Calu3 (cell line): Measurements from ENCODE around the gene MICAL3. TPM values are rescaled to one million over a fixed set of nuclear protein-coding genes. Genes with fewer than 3 reads are reported as not detected.
"Not testable (repeated sequence)": the region's sequence is repeated elsewhere in the genome, so short reads cannot be mapped to it uniquely, and the experiment has no call there.

Source experiments
- BruUV-seq: library from RNA; stranded (reverse); fragments of 400-500 nt; replicated peaks from 2 replicates; lab custom pipeline; 2021; lab: Mats Ljungman, UMichigan
- CTCF ChIA-PET: fragments of 300-600 bp; sonication (Branson Sonifier 250); formaldehyde crosslinking; loops from one replicate; lab custom pipeline; 2022; ENCODE audit warnings: antibody characterized with exemption; lab: Charles Lee
- DNase-seq: peaks from one replicate; pipeline ENCODE4 v3.0.0; 2022
- H3K27ac Mint-ChIP-seq: one replicate; pipeline ENCODE4 v1.8.0; 2022; ENCODE audit warnings: mixed read lengths; ENCODE audit not compliant: unreplicated experiment
- H3K27me3 Mint-ChIP-seq: one replicate; pipeline ENCODE4 v1.8.0; 2022; ENCODE audit warnings: mixed read lengths; ENCODE audit not compliant: unreplicated experiment
- H3K36me3 Mint-ChIP-seq: one replicate; pipeline ENCODE4 v1.8.0; 2022; ENCODE audit warnings: mild to moderate bottlenecking, moderate library complexity, mixed read lengths; ENCODE audit not compliant: insufficient read depth, unreplicated experiment
- H3K4me1 Mint-ChIP-seq: one replicate; pipeline ENCODE4 v1.8.0; 2022; ENCODE audit warnings: mild to moderate bottlenecking, low read depth, mixed read lengths; ENCODE audit not compliant: unreplicated experiment
- H3K4me3 Mint-ChIP-seq: one replicate; pipeline ENCODE4 v1.8.0; 2022; ENCODE audit warnings: mild to moderate bottlenecking, low read depth, moderate library complexity, mixed read lengths; ENCODE audit not compliant: unreplicated experiment
- H3K9me3 Mint-ChIP-seq: one replicate; pipeline ENCODE4 v1.8.0; 2022; ENCODE audit warnings: low read depth, mixed read lengths; ENCODE audit not compliant: unreplicated experiment
- intact Hi-C: fragments of 100-400 bp; cut with micrococcal nuclease; formaldehyde crosslinking; loops from one replicate; pipeline ENCODE4 v1.10.0; 2022; ENCODE audit not compliant: unreplicated experiment
- total RNA-seq: library from RNA; stranded (reverse); gene quantifications from 2 replicates; pipeline ENCODE4 v1.2.3, GENCODE V29; 2022
- TF ChIP-seq, protein P1 (sequence below): fragments of 200-600 bp; IDR thresholded peaks from one replicate; pipeline ENCODE4 v1.8.0; 2022; ENCODE audit warnings: antibody characterized with exemption; ENCODE audit not compliant: unreplicated experiment

MICAL3 gene
- total RNA-seq, 1 experiment from 2014 or later, result 60.6 TPM

DNA sequence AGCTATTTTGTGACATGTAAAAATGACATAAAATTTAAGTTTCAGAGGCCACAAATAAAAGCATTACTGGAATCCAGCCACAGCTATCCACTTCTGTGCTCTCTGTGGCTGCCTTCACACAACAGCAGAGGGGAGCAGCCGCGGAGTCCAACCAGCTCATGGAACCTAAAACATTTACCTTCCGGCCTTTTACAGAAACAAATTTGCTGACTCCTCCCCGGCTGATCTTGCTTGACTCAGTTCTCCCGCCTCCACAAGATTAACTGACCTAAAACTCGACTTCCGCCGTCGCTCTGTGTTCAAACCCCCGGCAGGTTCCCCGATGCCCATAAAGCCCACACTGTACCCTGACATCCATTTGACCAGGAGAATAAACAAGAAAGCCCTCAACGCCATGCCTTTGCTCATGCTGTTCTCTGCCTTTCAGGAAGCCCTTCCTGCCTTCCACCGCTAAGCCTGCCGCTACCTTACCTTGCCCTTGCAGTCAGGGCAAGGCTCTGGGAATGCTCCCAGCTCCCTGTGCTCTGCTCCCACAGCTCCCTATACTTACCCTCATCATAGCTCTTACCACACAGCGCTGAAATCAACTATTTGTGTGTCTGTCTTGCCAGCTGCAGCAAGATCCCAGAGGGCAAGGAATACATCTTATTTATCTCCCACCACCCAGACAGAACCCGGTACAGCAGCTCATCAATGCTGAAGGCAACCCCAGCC, 35.4 kb downstream of the MICAL3 start:
- H3K9me3 Mint-ChIP-seq, result no peaks in the 10 kb centered on the region
- CTCF ChIA-PET, result interaction anchor here (0.6 kb wide), 1 partner anchor 36 kb away, joined by 3 read pairs; no protein-coding TSS in a partner anchor
- H3K4me3 Mint-ChIP-seq, result no peak overlapping the region
- TF ChIP-seq, protein P1, sequence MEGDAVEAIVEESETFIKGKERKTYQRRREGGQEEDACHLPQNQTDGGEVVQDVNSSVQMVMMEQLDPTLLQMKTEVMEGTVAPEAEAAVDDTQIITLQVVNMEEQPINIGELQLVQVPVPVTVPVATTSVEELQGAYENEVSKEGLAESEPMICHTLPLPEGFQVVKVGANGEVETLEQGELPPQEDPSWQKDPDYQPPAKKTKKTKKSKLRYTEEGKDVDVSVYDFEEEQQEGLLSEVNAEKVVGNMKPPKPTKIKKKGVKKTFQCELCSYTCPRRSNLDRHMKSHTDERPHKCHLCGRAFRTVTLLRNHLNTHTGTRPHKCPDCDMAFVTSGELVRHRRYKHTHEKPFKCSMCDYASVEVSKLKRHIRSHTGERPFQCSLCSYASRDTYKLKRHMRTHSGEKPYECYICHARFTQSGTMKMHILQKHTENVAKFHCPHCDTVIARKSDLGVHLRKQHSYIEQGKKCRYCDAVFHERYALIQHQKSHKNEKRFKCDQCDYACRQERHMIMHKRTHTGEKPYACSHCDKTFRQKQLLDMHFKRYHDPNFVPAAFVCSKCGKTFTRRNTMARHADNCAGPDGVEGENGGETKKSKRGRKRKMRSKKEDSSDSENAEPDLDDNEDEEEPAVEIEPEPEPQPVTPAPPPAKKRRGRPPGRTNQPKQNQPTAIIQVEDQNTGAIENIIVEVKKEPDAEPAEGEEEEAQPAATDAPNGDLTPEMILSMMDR, result no peak
- DNase-seq, result no peak
- peaks cover 20% of the 10 kb centered on the region for H3K4me1 Mint-ChIP-seq
- H3K27ac Mint-ChIP-seq, result no peak overlapping the region
- H3K36me3 Mint-ChIP-seq, result no peaks in the 10 kb centered on the region
- BruUV-seq, result no TSS peak
- no peaks in the 10 kb centered on the region for H3K27me3 Mint-ChIP-seq
- intact Hi-C loops, result no loop called here

DNA sequence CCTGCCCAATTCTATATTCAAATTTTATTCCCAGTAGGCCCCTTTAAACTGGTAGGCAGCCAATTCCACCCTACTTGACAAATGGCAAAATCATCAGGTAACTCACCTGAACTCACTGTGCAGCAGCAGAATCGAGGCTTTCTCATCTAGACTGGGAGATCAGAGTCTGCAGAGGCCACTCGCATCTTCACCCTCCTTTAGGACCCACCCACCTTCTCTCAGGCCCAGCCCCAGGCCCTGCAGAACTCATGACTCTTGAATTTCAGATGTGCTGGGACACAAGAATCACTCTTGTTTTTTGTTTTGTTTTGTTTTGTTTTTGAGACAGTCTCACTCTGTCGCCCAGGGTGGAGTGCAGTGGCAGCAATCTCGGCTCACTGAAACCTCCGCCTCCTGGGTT, 38.8 kb downstream of the MICAL3 start:
- peaks cover 25% of the 10 kb centered on the region for H3K4me1 Mint-ChIP-seq
- H3K27me3 Mint-ChIP-seq, result no peaks in the 10 kb centered on the region
- H3K36me3 Mint-ChIP-seq, result no peaks in the 10 kb centered on the region
- DNase-seq, result no peak
- no peaks in the 10 kb centered on the region for H3K9me3 Mint-ChIP-seq
- intact Hi-C loops, result no loop called here
- H3K27ac Mint-ChIP-seq, result no peak overlapping the region
- BruUV-seq, result no TSS peak
- TF ChIP-seq, protein P1, result no peak
- CTCF ChIA-PET, result no interaction called here
- H3K4me3 Mint-ChIP-seq, result no peak overlapping the region

DNA sequence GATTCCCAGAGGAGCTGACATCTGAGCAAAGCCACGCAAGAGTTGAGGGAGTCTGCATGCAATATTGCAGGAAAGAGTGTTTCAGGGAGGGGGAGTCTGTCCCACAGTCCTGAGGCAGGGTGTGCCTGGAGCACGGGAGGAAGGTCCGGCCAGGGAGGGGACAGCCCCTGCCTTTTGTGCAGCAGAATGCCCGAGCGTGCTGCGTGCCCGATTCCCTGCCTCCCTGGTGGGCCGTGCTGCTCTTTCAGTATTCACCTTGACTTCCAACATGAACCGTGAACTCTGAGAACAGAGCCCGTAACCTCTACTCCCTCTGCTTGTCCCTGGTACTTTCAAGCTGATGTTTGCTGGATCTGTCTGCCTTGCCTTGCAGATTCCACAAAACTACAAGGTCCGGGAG, 39.3 kb downstream of the MICAL3 start:
- H3K9me3 Mint-ChIP-seq, H3K27ac Mint-ChIP-seq, CTCF ChIA-PET, H3K36me3 Mint-ChIP-seq, intact Hi-C loops, DNase-seq, H3K27me3 Mint-ChIP-seq, BruUV-seq, H3K4me3 Mint-ChIP-seq: not testable (repeated sequence)
- peaks cover 30% of the 10 kb centered on the region for H3K4me1 Mint-ChIP-seq

DNA sequence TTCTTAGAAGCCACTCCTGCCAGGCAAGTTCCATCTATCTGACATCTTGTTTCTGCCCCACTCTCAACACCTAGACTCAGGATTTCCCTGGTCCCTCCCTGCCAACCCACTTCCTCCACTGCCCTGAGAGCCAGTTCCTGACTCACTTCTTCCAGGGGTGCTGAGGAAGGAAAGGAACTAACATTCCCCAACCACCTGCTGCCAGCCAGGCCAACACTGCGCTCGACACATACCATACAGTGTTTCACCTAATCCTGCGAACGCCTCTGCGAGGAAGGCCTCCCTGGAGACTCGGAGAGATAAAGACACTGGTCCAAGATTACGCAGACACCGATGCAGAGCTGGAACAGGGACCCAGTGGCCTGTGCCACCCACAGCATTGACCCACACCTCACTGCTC, 40.2 kb downstream of the MICAL3 start:
- no peak for DNase-seq
- no peaks in the 10 kb centered on the region for H3K36me3 Mint-ChIP-seq
- intact Hi-C loops, result no loop called here
- H3K27ac Mint-ChIP-seq, result peak overlapping the region; percentile 43
- TF ChIP-seq, protein P1, result no peak
- BruUV-seq, result no TSS peak
- no peaks in the 10 kb centered on the region for H3K27me3 Mint-ChIP-seq
- no peak overlapping the region for H3K4me3 Mint-ChIP-seq
- H3K9me3 Mint-ChIP-seq, result no peaks in the 10 kb centered on the region
- CTCF ChIA-PET, result no interaction called here
- H3K4me1 Mint-ChIP-seq, result peaks cover 26% of the 10 kb centered on the region

DNA sequence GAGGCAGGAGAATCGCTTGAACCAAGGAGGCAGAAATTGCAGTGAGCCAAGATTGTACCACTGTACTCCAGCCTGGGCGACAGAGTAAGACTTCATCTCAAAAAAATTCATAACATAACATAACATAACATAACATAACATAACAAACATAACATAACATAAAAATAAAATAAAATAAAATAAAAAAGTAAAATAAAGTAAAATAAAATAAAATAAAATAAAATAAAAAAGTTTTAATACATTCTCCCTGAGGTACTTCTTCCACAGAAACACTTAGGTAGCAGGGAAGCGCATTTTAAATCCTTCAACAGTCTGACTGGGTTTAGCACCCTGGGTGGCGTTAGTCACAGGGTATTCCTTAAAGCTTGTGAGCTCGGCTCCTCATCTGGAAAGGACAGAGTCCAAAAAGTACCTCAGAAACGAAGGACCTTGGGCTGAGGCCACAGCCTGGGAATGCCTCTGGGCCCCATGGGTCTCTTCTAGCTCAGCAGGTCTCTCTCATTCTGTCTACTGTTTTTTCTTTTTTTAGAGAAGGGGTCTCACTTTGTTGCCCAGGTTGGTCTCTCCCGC, 41.7 kb downstream of the MICAL3 start:
- Mint-ChIP-seq H3K36me3 (no peaks in the 10 kb centered on the region), H3K27me3 (no peaks in the 10 kb centered on the region), H3K4me1 (peaks cover 22% of the 10 kb centered on the region), H3K27ac (no peak overlapping the region), H3K4me3 (no peak overlapping the region), H3K9me3 (no peaks in the 10 kb centered on the region)
- DNase-seq, result no peak
- BruUV-seq, result no TSS peak
- TF ChIP-seq, protein P1, result no peak
- CTCF ChIA-PET, result interaction anchor here (0.6 kb wide), 1 partner anchor 64 kb away, joined by 3 read pairs; no protein-coding TSS in a partner anchor
- intact Hi-C loops, result no loop called here
